Breast epithelium (tissue), 4 donors: Measurements from ENCODE around the gene ZNF30. TPM values are rescaled to one million over a fixed set of nuclear protein-coding genes. Genes with fewer than 3 reads are reported as not detected.
A peak's percentile ranks its signal among the peaks of the same experiment; 100 is the strongest.

Experiments
- DNase-seq, 2 donors: peaks; one replicate each; pipeline ENCODE4 v3.0.0-alpha.2; 2019; ENCODE audit warnings: low spot score in 2 of 2
- H3K27ac ChIP-seq, 2 donors: fragments of 200-600 bp; sonication (generic) in 1 of 2; one replicate each; pipeline ENCODE4 v1.5.1; 2016 to 2019; ENCODE audit warnings: mild to moderate bottlenecking in 1 of 2
- H3K27me3 ChIP-seq, 2 donors: fragments of 200-600 bp; sonication (generic) in 1 of 2; one replicate each; pipeline versions ENCODE4 v1.5.1 to v1.6.0; 2017 to 2019; ENCODE audit warnings: control low read depth in 1 of 2, mild to moderate bottlenecking in 1 of 2
- H3K36me3 ChIP-seq: fragments of 200-600 bp; one replicate; pipeline ENCODE4 v1.5.1; 2019
- H3K4me1 ChIP-seq, 2 donors: fragments of 200-600 bp; sonication (generic); one replicate each; pipeline ENCODE4 v1.5.1; 2016 to 2019; ENCODE audit warnings: control low read depth in 1 of 2
- H3K4me3 ChIP-seq, 3 donors: fragments of 200-600 bp; sonication (generic); 1 replicate in 2 of 3; 2 replicates in 1 of 3; pipeline ENCODE4 v1.5.1; 2016 to 2019; ENCODE audit warnings: mild to moderate bottlenecking in 3 of 3, moderate library complexity in 2 of 3
- H3K9me3 ChIP-seq, 2 donors: fragments of 200-600 bp; sonication (generic) in 1 of 2; one replicate each; pipeline ENCODE4 v1.5.1; 2016 to 2019; ENCODE audit warnings: control low read depth in 1 of 2
- POLR2A ChIP-seq: fragments of 450-650 bp; IDR thresholded peaks from one replicate; pipeline ENCODE4 v1.6.1; 2016; ENCODE audit warnings: antibody characterized with exemption, mild to moderate bottlenecking, moderate library complexity
- POLR2AphosphoS5 ChIP-seq, 3 donors: sonication (generic); formaldehyde crosslinking; IDR thresholded peaks; one replicate each; pipeline ENCODE4 v1.6.1; 2017; ENCODE audit warnings: antibody characterized with exemption in 3 of 3
- intact Hi-C: fragments of 100-400 bp; cut with DNase I; formaldehyde crosslinking; loops from one replicate; pipeline ENCODE4 v1.15.1; 2023; ENCODE audit warnings: low total_unique reads
- total RNA-seq, 3 donors: library from RNA; depleted of rRNA; stranded (reverse); fragments of >200 nt; gene quantifications; one replicate each; pipeline ENCODE4 v1.1.0, GENCODE V29; 2016
- TF ChIP-seq, protein P1 (sequence below), 3 donors: fragments of 450-650 bp; IDR thresholded peaks; one replicate each; pipeline ENCODE4 v1.5.1; 2016 to 2017; ENCODE audit warnings: antibody characterized with exemption in 3 of 3, mild to moderate bottlenecking in 3 of 3, moderate library complexity in 3 of 3

Gene ZNF30
- total RNA-seq, 3 donors from 2014 or later = 1.6 to 3.8 (median 2.0) TPM

DNA sequence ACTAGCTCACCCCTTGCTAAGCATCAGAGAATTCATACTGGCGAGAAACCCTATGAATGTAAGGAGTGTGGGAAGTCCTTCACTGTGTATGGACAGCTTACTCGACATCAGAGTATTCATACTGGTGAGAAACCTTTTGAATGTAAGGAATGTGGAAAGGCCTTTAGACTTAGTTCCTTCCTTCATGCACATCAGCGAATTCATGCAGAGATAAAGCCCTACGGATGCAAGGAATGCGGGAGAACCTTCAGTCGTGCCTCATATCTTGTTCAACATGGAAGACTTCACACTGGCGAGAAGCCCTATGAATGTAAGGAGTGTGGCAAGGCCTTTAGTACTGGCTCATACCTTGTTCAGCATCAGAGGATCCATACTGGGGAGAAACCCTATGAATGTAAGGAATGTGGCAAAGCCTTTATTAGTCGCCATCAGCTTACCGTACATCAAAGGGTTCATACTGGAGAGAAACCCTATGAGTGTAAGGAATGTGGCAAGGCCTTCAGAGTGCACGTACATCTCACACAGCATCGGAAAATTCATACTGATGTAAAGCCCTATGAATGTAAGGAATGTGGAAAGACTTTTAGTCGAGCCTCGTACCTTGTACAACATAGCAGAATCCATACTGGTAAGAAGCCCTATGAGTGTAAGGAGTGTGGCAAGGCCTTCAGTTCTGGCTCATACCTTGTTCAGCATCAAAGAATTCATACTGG is 17.3 kb downstream of the ZNF30 start:
- Histone ChIP-seq H3K27ac (no peak overlapping the region), H3K27me3 (no peaks in the 10 kb centered on the region), H3K4me3 (no peak overlapping the region), H3K9me3 (peaks cover 20 to 46% of the 10 kb centered on the region in 2 donors), H3K4me1 (no peaks in the 10 kb centered on the region), H3K36me3 (peaks cover 8% of the 10 kb centered on the region)
- intact Hi-C loops = no loop called here
- no peak for DNase-seq
- no peak for TF ChIP-seq POLR2AphosphoS5 (IDR thresholded peaks at IDR 0.05)
- TF ChIP-seq POLR2A = no peak
- TF ChIP-seq, protein P1, sequence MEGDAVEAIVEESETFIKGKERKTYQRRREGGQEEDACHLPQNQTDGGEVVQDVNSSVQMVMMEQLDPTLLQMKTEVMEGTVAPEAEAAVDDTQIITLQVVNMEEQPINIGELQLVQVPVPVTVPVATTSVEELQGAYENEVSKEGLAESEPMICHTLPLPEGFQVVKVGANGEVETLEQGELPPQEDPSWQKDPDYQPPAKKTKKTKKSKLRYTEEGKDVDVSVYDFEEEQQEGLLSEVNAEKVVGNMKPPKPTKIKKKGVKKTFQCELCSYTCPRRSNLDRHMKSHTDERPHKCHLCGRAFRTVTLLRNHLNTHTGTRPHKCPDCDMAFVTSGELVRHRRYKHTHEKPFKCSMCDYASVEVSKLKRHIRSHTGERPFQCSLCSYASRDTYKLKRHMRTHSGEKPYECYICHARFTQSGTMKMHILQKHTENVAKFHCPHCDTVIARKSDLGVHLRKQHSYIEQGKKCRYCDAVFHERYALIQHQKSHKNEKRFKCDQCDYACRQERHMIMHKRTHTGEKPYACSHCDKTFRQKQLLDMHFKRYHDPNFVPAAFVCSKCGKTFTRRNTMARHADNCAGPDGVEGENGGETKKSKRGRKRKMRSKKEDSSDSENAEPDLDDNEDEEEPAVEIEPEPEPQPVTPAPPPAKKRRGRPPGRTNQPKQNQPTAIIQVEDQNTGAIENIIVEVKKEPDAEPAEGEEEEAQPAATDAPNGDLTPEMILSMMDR (IDR thresholded peaks at IDR 0.05) = no peak

DNA sequence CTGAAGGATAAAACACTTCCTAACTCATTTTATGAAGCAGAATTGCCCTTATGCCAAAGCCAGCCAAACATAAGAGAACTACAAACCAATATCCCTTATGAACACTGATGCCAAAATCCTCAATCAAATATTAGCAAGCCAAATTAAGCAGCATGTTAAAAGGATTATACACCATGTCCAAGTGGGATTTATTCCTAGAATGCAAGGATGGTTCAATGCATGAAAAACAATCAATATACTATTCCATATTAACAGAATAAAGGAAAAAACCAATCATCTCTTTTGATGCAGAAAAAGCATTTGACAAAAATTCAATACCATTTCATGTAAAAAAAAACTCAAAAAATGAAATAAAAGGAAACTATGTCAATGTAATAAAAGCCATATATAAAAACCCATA is 26.4 kb downstream of the ZNF30 start:
- no peak overlapping the region for H3K27ac ChIP-seq
- peaks cover 7% of the 10 kb centered on the region for H3K36me3 ChIP-seq
- no peaks in the 10 kb centered on the region for H3K27me3 ChIP-seq
- no peak for DNase-seq
- intact Hi-C loops = no loop called here
- TF ChIP-seq POLR2AphosphoS5 (IDR thresholded peaks at IDR 0.05) (no peak), POLR2A (no peak)
- TF ChIP-seq, protein P1 (IDR thresholded peaks at IDR 0.05) = no peak
- no peak overlapping the region for H3K4me3 ChIP-seq
- H3K9me3 ChIP-seq = peaks cover 48 to 69% of the 10 kb centered on the region in 2 donors
- no peaks in the 10 kb centered on the region for H3K4me1 ChIP-seq

DNA sequence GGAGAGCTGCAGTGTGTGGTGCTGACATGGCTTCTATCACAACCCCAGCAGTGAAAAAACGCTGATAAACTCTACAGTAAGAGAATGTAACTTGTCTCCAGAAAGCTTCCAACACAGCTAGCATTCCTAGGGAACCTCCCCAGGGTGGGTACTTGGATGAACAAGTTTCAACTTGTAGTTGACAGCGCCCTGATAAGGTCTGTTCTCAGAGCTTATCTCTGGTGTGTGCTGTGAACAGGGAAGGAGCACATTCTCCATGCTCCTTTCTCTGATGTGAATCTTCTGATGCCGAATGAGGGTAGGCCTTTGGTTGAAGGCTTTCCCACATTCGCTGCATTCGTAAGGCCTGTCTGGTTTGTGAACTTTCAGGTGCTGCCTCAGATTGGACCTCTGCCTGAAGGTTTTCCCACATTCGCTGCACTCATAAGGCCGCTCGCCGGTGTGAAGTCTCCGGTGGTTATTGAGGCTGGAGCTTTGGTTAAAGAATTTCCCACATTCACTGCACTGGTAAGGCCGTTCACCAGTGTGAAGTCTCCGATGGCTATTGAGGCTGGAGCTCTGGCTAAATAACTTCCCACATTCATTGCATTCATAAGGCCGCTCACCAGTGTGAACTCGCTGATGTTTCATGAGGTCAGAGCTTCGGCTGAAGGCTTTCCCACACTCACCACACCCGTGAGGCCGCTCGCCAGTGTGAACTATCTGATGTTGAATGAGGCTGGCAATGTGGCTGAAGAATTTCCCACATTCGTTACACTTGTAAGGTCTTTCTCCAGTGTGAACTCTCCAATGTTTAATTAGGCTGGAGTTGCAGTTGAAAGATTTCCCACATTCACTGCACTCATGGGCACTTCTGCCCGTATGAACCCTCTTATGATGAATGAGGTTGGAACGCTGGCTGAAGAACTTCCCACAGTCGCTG is 31.4 kb downstream of the ZNF30 start:
- Histone ChIP-seq H3K27ac (no peak overlapping the region), H3K4me1 (peaks cover 0 to 8% of the 10 kb centered on the region in 2 donors), H3K9me3 (peaks cover 60 to 85% of the 10 kb centered on the region in 2 donors), H3K36me3 (peaks cover 30% of the 10 kb centered on the region), H3K4me3 (peak overlapping the region in 1 of 3 donors; percentile 21), H3K27me3 (no peaks in the 10 kb centered on the region)
- intact Hi-C loops = no loop called here
- no peak for TF ChIP-seq POLR2A
- TF ChIP-seq POLR2AphosphoS5 (IDR thresholded peaks at IDR 0.05) = no peak
- TF ChIP-seq, protein P1 (IDR thresholded peaks at IDR 0.05) = no peak
- DNase-seq = no peak

DNA sequence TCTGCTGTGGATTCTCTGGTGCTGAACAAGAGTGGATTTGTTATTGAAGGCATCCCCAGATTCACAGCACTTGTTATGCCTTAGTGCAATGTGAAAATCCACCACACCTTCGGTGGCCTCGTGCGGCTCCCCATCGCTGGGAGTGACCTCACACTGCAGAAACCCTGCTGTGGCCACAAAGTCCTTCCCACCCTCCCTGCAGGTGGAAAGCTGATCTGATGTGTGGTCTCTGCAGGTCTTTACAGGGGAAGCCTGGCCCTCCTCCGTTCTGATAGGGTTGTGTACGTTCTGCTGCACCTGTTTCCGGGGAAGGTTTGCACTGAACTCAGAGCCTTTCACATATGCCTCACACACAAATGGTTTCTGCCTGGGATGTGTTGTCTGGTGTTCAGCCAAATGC is 32.3 kb downstream of the ZNF30 start:
- peaks cover 30% of the 10 kb centered on the region for H3K36me3 ChIP-seq
- intact Hi-C loops = no loop called here

More for the DNA sequence above, 32.3 kb downstream of the ZNF30 start:
- H3K4me1 ChIP-seq = peaks cover 0 to 8% of the 10 kb centered on the region in 2 donors
- no peaks in the 10 kb centered on the region for H3K27me3 ChIP-seq
- H3K4me3 ChIP-seq = no peak overlapping the region
- H3K27ac ChIP-seq = no peak overlapping the region
- H3K9me3 ChIP-seq = peaks cover 53 to 76% of the 10 kb centered on the region in 2 donors
- no peak for TF ChIP-seq POLR2A
- no peak for TF ChIP-seq POLR2AphosphoS5 (IDR thresholded peaks at IDR 0.05)
- TF ChIP-seq, protein P1 (IDR thresholded peaks at IDR 0.05) = no peak
- DNase-seq = no peak
